SHP77 (cell line): Measurements from ENCODE around the gene LY6G6F.

ENCODE experiments used
- DNase-seq, 2 experiments: peaks; one replicate each; lab custom pipeline; 2025; lab: John Stamatoyannopoulos, UW

Gene LY6G6F

GRCh38 chr6:31676904-31677303, 29.8 kb upstream of the LY6G6F start:
- no peak for DNase-seq

- no peak for DNase-seq
Measured at GRCh38 chr6:31677955-31678354, 28.7 kb upstream of the LY6G6F start.

GRCh38 chr6:31680226-31681134, 26.2 kb upstream of the LY6G6F start, which contains the start of gene LY6G5C:
Gene LY6G5C, minus strand, starts transcription at chr6:31681067. Its CDS starts 694 bp downstream, at chr6:31680373.
- peak; percentile 80 to 86 for DNase-seq

GRCh38 chr6:31681135-31681671, 25.5 kb upstream of the LY6G6F start:
- DNase-seq: peak in 1 of 2 experiments; percentile 32

- no peak for DNase-seq
Measured at GRCh38 chr6:31683591-31683990, 23.1 kb upstream of the LY6G6F start.

GRCh38 chr6:31686483-31686882, 20.2 kb upstream of the LY6G6F start:
- DNase-seq: no peak

- no peak for DNase-seq
Measured at GRCh38 chr6:31687321-31687720, 19.3 kb upstream of the LY6G6F start.

- no peak for DNase-seq
Measured at GRCh38 chr6:31687860-31688693, 18.6 kb upstream of the LY6G6F start.

- no peak for DNase-seq
Measured at GRCh38 chr6:31689249-31690110, 17.2 kb upstream of the LY6G6F start.

- no peak for DNase-seq
Measured at GRCh38 chr6:31690231-31691077, 16.2 kb upstream of the LY6G6F start.

- DNase-seq: no peak
Measured at GRCh38 chr6:31691078-31691463, 15.6 kb upstream of the LY6G6F start.

GRCh38 chr6:31691564-31692108, 15.0 kb upstream of the LY6G6F start:
- DNase-seq: no peak

GRCh38 chr6:31692353-31692752, 14.3 kb upstream of the LY6G6F start:
- DNase-seq: no peak

- DNase-seq: no peak
Measured at GRCh38 chr6:31692886-31693285, 13.8 kb upstream of the LY6G6F start.

- DNase-seq: no peak
Measured at GRCh38 chr6:31693535-31693934, 13.1 kb upstream of the LY6G6F start.

GRCh38 chr6:31697555-31697954, 9.1 kb upstream of the LY6G6F start:
- no peak for DNase-seq

- DNase-seq: no peak
Measured at GRCh38 chr6:31700740-31701401, 5.8 kb upstream of the LY6G6F start.

GRCh38 chr6:31701666-31702404, 4.8 kb upstream of the LY6G6F start:
- peak; percentile 71 for DNase-seq

GRCh38 chr6:31702405-31702818, 4.3 kb upstream of the LY6G6F start:
- no peak for DNase-seq
